Central memory CD8-positive, alpha-beta T cell (primary cell): ENCODE measurements around the gene LRP5.
"Not testable (repeated sequence)": the region's sequence is repeated elsewhere in the genome, so short reads cannot be mapped to it uniquely, and the experiment has no call there.

Experiments used
- ATAC-seq: fragments of 150-1000 bp; cut with Tn5 transposase; replicated peaks from 2 replicates; pipeline ENCODE4 v1.10.0; 2022; ENCODE audit warnings: mild to moderate bottlenecking, moderate FRiP score, moderate number of reproducible peaks; ENCODE audit not compliant: poor library complexity, severe bottlenecking; ENCODE audit errors: extremely low read depth
- DNase-seq, 2 donors: peaks; one replicate each; pipeline ENCODE4 v3.0.0; 2021; ENCODE audit warnings: low spot score in 2 of 2
- H3K27ac Mint-ChIP-seq: one replicate; pipeline ENCODE4 v1.8.0; 2022; ENCODE audit warnings: low read depth, mild to moderate bottlenecking, moderate library complexity, mixed read lengths
- H3K27me3 Mint-ChIP-seq: one replicate; pipeline ENCODE4 v1.8.0; 2022; ENCODE audit warnings: mixed read lengths
- H3K36me3 Mint-ChIP-seq: one replicate; pipeline ENCODE4 v1.8.0; 2022; ENCODE audit warnings: mild to moderate bottlenecking, moderate library complexity, mixed read lengths; ENCODE audit not compliant: insufficient read depth
- H3K4me1 Mint-ChIP-seq: one replicate; pipeline ENCODE4 v1.8.0; 2022; ENCODE audit warnings: mixed read lengths
- H3K4me3 Mint-ChIP-seq: one replicate; pipeline ENCODE4 v1.8.0; 2022; ENCODE audit warnings: mild to moderate bottlenecking, moderate library complexity, mixed read lengths
- H3K9me3 Mint-ChIP-seq: one replicate; pipeline ENCODE4 v1.8.0; 2022; ENCODE audit warnings: mixed read lengths

The LRP5 gene

GRCh38 chr11:68271781-68272608, 40.4 kb upstream of the LRP5 start, which contains the start of gene C11orf24:
Gene C11orf24 (minus strand): TSS chr11:68271973. CDS start chr11:68263767, 8,206 bp downstream.
- Mint-ChIP-seq H3K27ac (peak within 1 kb of the TSS; percentile 96), H3K27me3 (no peaks in the 10 kb centered on the region), H3K36me3 (peaks cover 19% of the 10 kb centered on the region), H3K9me3 (no peaks in the 10 kb centered on the region), H3K4me1 (peaks cover 40% of the 10 kb centered on the region), H3K4me3 (peak within 1 kb of the TSS; percentile 92)
- ATAC-seq (peak; percentile 85), DNase-seq (peak; percentile 83 to 85)

- H3K36me3 Mint-ChIP-seq, result peaks cover 12% of the 10 kb centered on the region
- DNase-seq, result no peak
- ATAC-seq, result no peak
- H3K9me3 Mint-ChIP-seq, result no peaks in the 10 kb centered on the region
- H3K4me3 Mint-ChIP-seq, result no peak overlapping the region
- H3K27ac Mint-ChIP-seq, result no peak overlapping the region
- H3K4me1 Mint-ChIP-seq, result peaks cover 40% of the 10 kb centered on the region
- no peaks in the 10 kb centered on the region for H3K27me3 Mint-ChIP-seq
Measured at GRCh38 chr11:68273026-68273738, 39.2 kb upstream of the LRP5 start.

- DNase-seq (no peak), ATAC-seq (no peak)
- no peaks in the 10 kb centered on the region for H3K9me3 Mint-ChIP-seq
- peak overlapping the region; percentile 57 for H3K27ac Mint-ChIP-seq
- peaks cover 10% of the 10 kb centered on the region for H3K36me3 Mint-ChIP-seq
- no peak overlapping the region for H3K4me3 Mint-ChIP-seq
- peaks cover 31% of the 10 kb centered on the region for H3K4me1 Mint-ChIP-seq
- no peaks in the 10 kb centered on the region for H3K27me3 Mint-ChIP-seq
Measured at GRCh38 chr11:68274306-68274705, 38.1 kb upstream of the LRP5 start.

- no peak for DNase-seq
- no peak overlapping the region for H3K27ac Mint-ChIP-seq
- no peak overlapping the region for H3K4me3 Mint-ChIP-seq
- H3K4me1 Mint-ChIP-seq, result peaks cover 15% of the 10 kb centered on the region
- no peaks in the 10 kb centered on the region for H3K9me3 Mint-ChIP-seq
- H3K36me3 Mint-ChIP-seq, result peaks cover 10% of the 10 kb centered on the region
- H3K27me3 Mint-ChIP-seq, result no peaks in the 10 kb centered on the region
- no peak for ATAC-seq
Measured at GRCh38 chr11:68275721-68276507, 36.5 kb upstream of the LRP5 start.

- no peaks in the 10 kb centered on the region for H3K9me3 Mint-ChIP-seq
- peaks cover 11% of the 10 kb centered on the region for H3K4me1 Mint-ChIP-seq
- H3K4me3 Mint-ChIP-seq, result no peak overlapping the region
- no peak overlapping the region for H3K27ac Mint-ChIP-seq
- no peaks in the 10 kb centered on the region for H3K27me3 Mint-ChIP-seq
- DNase-seq (no peak), ATAC-seq (no peak)
- H3K36me3 Mint-ChIP-seq, result peaks cover 4% of the 10 kb centered on the region
Measured at GRCh38 chr11:68276861-68277260, 35.5 kb upstream of the LRP5 start.

GRCh38 chr11:68279676-68280075, 32.7 kb upstream of the LRP5 start:
- Mint-ChIP-seq H3K4me1 (peaks cover 20% of the 10 kb centered on the region), H3K27ac (no peak overlapping the region), H3K4me3 (no peak overlapping the region), H3K27me3 (no peaks in the 10 kb centered on the region), H3K9me3 (no peaks in the 10 kb centered on the region), H3K36me3 (no peaks in the 10 kb centered on the region)
- DNase-seq (no peak), ATAC-seq (no peak)

GRCh38 chr11:68282141-68282860, 30.1 kb upstream of the LRP5 start:
- no peaks in the 10 kb centered on the region for H3K9me3 Mint-ChIP-seq
- H3K4me1 Mint-ChIP-seq, result peaks cover 20% of the 10 kb centered on the region
- H3K36me3 Mint-ChIP-seq, result no peaks in the 10 kb centered on the region
- H3K27me3 Mint-ChIP-seq, result no peaks in the 10 kb centered on the region
- no peak for DNase-seq
- peak; percentile 49 for ATAC-seq
- peak overlapping the region; percentile 58 for H3K4me3 Mint-ChIP-seq
- peak overlapping the region; percentile 81 for H3K27ac Mint-ChIP-seq

GRCh38 chr11:68282861-68283230, 29.5 kb upstream of the LRP5 start:
- no peak for ATAC-seq
- peak overlapping the region; percentile 81 for H3K27ac Mint-ChIP-seq
- peaks cover 20% of the 10 kb centered on the region for H3K4me1 Mint-ChIP-seq
- H3K36me3 Mint-ChIP-seq, result no peaks in the 10 kb centered on the region
- H3K4me3 Mint-ChIP-seq, result peak overlapping the region; percentile 58
- no peaks in the 10 kb centered on the region for H3K27me3 Mint-ChIP-seq
- H3K9me3 Mint-ChIP-seq, result no peaks in the 10 kb centered on the region
- no peak for DNase-seq

GRCh38 chr11:68284588-68284987, 27.8 kb upstream of the LRP5 start:
- not testable (repeated sequence) for H3K4me3 Mint-ChIP-seq, H3K36me3 Mint-ChIP-seq, H3K27ac Mint-ChIP-seq, H3K9me3 Mint-ChIP-seq, DNase-seq, ATAC-seq, H3K27me3 Mint-ChIP-seq
- peaks cover 20% of the 10 kb centered on the region for H3K4me1 Mint-ChIP-seq

GRCh38 chr11:68287419-68287818, 25.0 kb upstream of the LRP5 start:
- no peak for DNase-seq
- Mint-ChIP-seq H3K4me3 (no peak overlapping the region), H3K27me3 (peaks cover 6% of the 10 kb centered on the region), H3K4me1 (peaks cover 10% of the 10 kb centered on the region), H3K9me3 (no peaks in the 10 kb centered on the region), H3K36me3 (no peaks in the 10 kb centered on the region), H3K27ac (no peak overlapping the region)
- ATAC-seq, result no peak

GRCh38 chr11:68289456-68289855, 22.9 kb upstream of the LRP5 start:
- Mint-ChIP-seq H3K27ac (no peak overlapping the region), H3K9me3 (no peaks in the 10 kb centered on the region), H3K4me1 (no peaks in the 10 kb centered on the region), H3K36me3 (no peaks in the 10 kb centered on the region), H3K4me3 (no peak overlapping the region), H3K27me3 (peaks cover 6% of the 10 kb centered on the region)
- no peak for ATAC-seq
- DNase-seq, result no peak

GRCh38 chr11:68293708-68294107, 18.7 kb upstream of the LRP5 start:
- peaks cover 6% of the 10 kb centered on the region for H3K27me3 Mint-ChIP-seq
- no peak for ATAC-seq
- H3K4me3 Mint-ChIP-seq, result no peak overlapping the region
- no peak for DNase-seq
- H3K4me1 Mint-ChIP-seq, result no peaks in the 10 kb centered on the region
- H3K27ac Mint-ChIP-seq, result no peak overlapping the region
- H3K9me3 Mint-ChIP-seq, result no peaks in the 10 kb centered on the region
- no peaks in the 10 kb centered on the region for H3K36me3 Mint-ChIP-seq
